HepG2 (cell line): ENCODE data around the gene ZBTB26. TPM values are rescaled to one million over a fixed set of nuclear protein-coding genes. Genes with fewer than 3 reads are reported as not detected.

Experiments
- BCL6 ChIP-seq: IDR thresholded peaks from 2 replicates; pipeline ENCODE4 v1.6.1; 2016; ENCODE audit warnings: missing genetic modification reagents, missing compliant biosample characterization
- CENPX ChIP-seq: sonication (generic); formaldehyde crosslinking; IDR thresholded peaks from 2 replicates; pipeline ENCODE4 v1.9.0; 2021; ENCODE audit warnings: mild to moderate bottlenecking, missing genetic modification reagents, moderate library complexity
- DNMT3B ChIP-seq: conservative IDR thresholded peaks from 2 replicates; pipeline ENCODE4 v1.6.1; 2016; ENCODE audit warnings: missing biosample characterization, control low read depth
- DZIP1 ChIP-seq: sonication (generic); formaldehyde crosslinking; IDR thresholded peaks from 2 replicates; pipeline ENCODE4 v1.5.0; 2020; ENCODE audit warnings: mild to moderate bottlenecking, missing genetic modification reagents
- EP300 ChIP-seq, 3 experiments: sonication (generic) in 1 of 3; formaldehyde crosslinking in 1 of 3; IDR thresholded peaks; 2 replicates each; pipeline versions ENCODE4 v1.5.1 to v1.6.1; 2011 to 2020; ENCODE audit warnings: low read depth in 2 of 3, low read length in 2 of 3, borderline replicate concordance in 1 of 3, improper control_type of control experiment in 1 of 3, mild to moderate bottlenecking in 1 of 3, missing genetic modification reagents in 1 of 3, moderate library complexity in 1 of 3
- FOXP4 ChIP-seq: sonication (generic); formaldehyde crosslinking; IDR thresholded peaks from 2 replicates; pipeline ENCODE4 v1.4.0; 2020; ENCODE audit warnings: missing genetic modification reagents
- HMGA1 ChIP-seq: sonication (generic); formaldehyde crosslinking; conservative IDR thresholded peaks from 2 replicates; pipeline ENCODE4 v1.4.0; 2020; ENCODE audit warnings: missing genetic modification reagents
- IRX3 ChIP-seq: sonication (generic); formaldehyde crosslinking; IDR thresholded peaks from 2 replicates; pipeline ENCODE4 v1.8.1; 2023; ENCODE audit warnings: mild to moderate bottlenecking, low read depth, missing genetic modification reagents, borderline replicate concordance
- MED13 ChIP-seq: sonication (generic); formaldehyde crosslinking; IDR thresholded peaks from 2 replicates; pipeline ENCODE4 v1.5.0; 2020; ENCODE audit warnings: missing genetic modification reagents
- SKIL ChIP-seq: sonication (generic); formaldehyde crosslinking; IDR thresholded peaks from 2 replicates; pipeline ENCODE4 v1.8.0; 2022; ENCODE audit warnings: missing genetic modification reagents, mild to moderate bottlenecking, moderate library complexity, borderline replicate concordance
- ZNF260 ChIP-seq: sonication (generic); formaldehyde crosslinking; IDR thresholded peaks from 2 replicates; pipeline ENCODE4 v1.4.0; 2020; ENCODE audit warnings: missing genetic modification reagents, low read depth, mild to moderate bottlenecking, borderline replicate concordance
- ZNF292 ChIP-seq: sonication (generic); formaldehyde crosslinking; IDR thresholded peaks from 2 replicates; pipeline ENCODE4 v1.8.1; 2022; ENCODE audit warnings: mild to moderate bottlenecking, low read depth, missing genetic modification reagents, borderline replicate concordance
- ZNF432 ChIP-seq: sonication (generic); formaldehyde crosslinking; IDR thresholded peaks from 2 replicates; pipeline ENCODE4 v1.5.0; 2020; ENCODE audit warnings: missing genetic modification reagents, mild to moderate bottlenecking, borderline replicate concordance
- ZNF501 ChIP-seq: sonication (generic); formaldehyde crosslinking; IDR thresholded peaks from 2 replicates; pipeline ENCODE4 v1.5.1; 2020; ENCODE audit warnings: mild to moderate bottlenecking, moderate library complexity, missing genetic modification reagents
- polyA plus RNA-seq, 8 experiments: library from polyadenylated mRNA; depleted of rRNA in 3 of 8; stranded (reverse) in 7 of 8; unstranded in 1 of 8; fragments of >200 nt; fragmentation: Illumina TruSeq in 4 of 8; extraction: Trizol in 4 of 8; gene quantifications; 2 replicates each; pipeline versions ENCODE4 v1.2.1 to v1.2.3, GENCODE V29; 2011 to 2016; ENCODE audit warnings: low read depth in 4 of 8, missing spikeins in 1 of 8, mixed read lengths in 1 of 8; ENCODE audit not compliant: insufficient read depth in 1 of 8
- total RNA-seq, 5 experiments: library from RNA; depleted of rRNA; stranded (reverse); fragments of >200 nt; fragmentation: Illumina TruSeq; extraction: Trizol; gene quantifications; 2 replicates each; pipeline ENCODE4 v1.2.3, GENCODE V29; 2016; ENCODE audit warnings: low read depth in 1 of 5
- TF ChIP-seq, protein P1 (sequence below): sonication (generic); formaldehyde crosslinking; IDR thresholded peaks from 2 replicates; pipeline ENCODE4 v1.5.0; 2020; ENCODE audit warnings: missing genetic modification reagents
- TF ChIP-seq, protein P2 (sequence below): sonication (generic); formaldehyde crosslinking; IDR thresholded peaks from 2 replicates; pipeline ENCODE4 v1.4.0; 2020; ENCODE audit warnings: missing genetic modification reagents, borderline replicate concordance

The ZBTB26 gene
- total and polyA plus RNA-seq, 2 of the 13 experiments (the other 11 are each of a cell fraction or from before 2014, with no cell fraction given): 4.5 to 8.6 TPM

- 0 out of 2 replicates have a peak, but pooled peaks have one; percentile 16 for TF ChIP-seq BCL6 (CRISPR knock-in tag)
- TF ChIP-seq EP300 (IDR thresholded peaks at IDR 0.05; ENCODE audit: low read depth in 2 of 2, low read length in 2 of 2): no peak
- no peak; the same call in 1 of the 2 replicates for TF ChIP-seq EP300 (CRISPR knock-in tag; IDR thresholded peaks at IDR 0.05; ENCODE audit: borderline replicate concordance)
- no peak; the same call in 1 of the 2 replicates for TF ChIP-seq ZNF292 (CRISPR knock-in tag)
- no peak for TF ChIP-seq DNMT3B (CRISPR knock-in tag)
- TF ChIP-seq, protein P1, sequence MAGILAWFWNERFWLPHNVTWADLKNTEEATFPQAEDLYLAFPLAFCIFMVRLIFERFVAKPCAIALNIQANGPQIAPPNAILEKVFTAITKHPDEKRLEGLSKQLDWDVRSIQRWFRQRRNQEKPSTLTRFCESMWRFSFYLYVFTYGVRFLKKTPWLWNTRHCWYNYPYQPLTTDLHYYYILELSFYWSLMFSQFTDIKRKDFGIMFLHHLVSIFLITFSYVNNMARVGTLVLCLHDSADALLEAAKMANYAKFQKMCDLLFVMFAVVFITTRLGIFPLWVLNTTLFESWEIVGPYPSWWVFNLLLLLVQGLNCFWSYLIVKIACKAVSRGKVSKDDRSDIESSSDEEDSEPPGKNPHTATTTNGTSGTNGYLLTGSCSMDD (CRISPR knock-in tag): 0 out of 2 replicates have a peak, but pooled peaks have one; percentile 48
- TF ChIP-seq MED13 (CRISPR knock-in tag): no peak
- no peak for TF ChIP-seq HMGA1 (CRISPR knock-in tag)
- TF ChIP-seq, protein P2, sequence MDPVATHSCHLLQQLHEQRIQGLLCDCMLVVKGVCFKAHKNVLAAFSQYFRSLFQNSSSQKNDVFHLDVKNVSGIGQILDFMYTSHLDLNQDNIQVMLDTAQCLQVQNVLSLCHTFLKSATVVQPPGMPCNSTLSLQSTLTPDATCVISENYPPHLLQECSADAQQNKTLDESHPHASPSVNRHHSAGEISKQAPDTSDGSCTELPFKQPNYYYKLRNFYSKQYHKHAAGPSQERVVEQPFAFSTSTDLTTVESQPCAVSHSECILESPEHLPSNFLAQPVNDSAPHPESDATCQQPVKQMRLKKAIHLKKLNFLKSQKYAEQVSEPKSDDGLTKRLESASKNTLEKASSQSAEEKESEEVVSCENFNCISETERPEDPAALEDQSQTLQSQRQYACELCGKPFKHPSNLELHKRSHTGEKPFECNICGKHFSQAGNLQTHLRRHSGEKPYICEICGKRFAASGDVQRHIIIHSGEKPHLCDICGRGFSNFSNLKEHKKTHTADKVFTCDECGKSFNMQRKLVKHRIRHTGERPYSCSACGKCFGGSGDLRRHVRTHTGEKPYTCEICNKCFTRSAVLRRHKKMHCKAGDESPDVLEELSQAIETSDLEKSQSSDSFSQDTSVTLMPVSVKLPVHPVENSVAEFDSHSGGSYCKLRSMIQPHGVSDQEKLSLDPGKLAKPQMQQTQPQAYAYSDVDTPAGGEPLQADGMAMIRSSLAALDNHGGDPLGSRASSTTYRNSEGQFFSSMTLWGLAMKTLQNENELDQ: no peak
- TF ChIP-seq DZIP1 (CRISPR knock-in tag): no peak; the same call in 1 of the 2 replicates
- no peak for TF ChIP-seq ZNF432 (CRISPR knock-in tag)
- TF ChIP-seq SKIL (CRISPR knock-in tag): no peak
- TF ChIP-seq IRX3: 0 out of 2 replicates have a peak, but pooled peaks have one; percentile 75
- no peak for TF ChIP-seq CENPX (CRISPR knock-in tag)
- TF ChIP-seq ZNF501 (CRISPR knock-in tag): peak; percentile 99
- TF ChIP-seq ZNF260: no peak
- 0 out of 2 replicates have a peak, but pooled peaks have one; percentile 32 for TF ChIP-seq FOXP4 (CRISPR knock-in tag)
Observed at GRCh38 chr9:122931226-122932121, at the start of gene ZBTB26 (continued).
